GM23338 (cell line): ENCODE measurements around the gene STIP1. TPM values are rescaled to one million over a fixed set of nuclear protein-coding genes. Genes with fewer than 3 reads are reported as not detected.

ENCODE experiments used
- ATAC-seq: fragments of 200-7000 bp; cut with Tn5 transposase; 3 replicates; pipeline ENCODE4 v1.9.1; 2020
- DNase-seq: peaks from one replicate; pipeline ENCODE4 v3.0.0-alpha.2; 2015; ENCODE audit warnings: low spot score
- H2AFZ ChIP-seq: fragments of 200-600 bp; sonication (generic); 2 replicates; pipeline ENCODE4 v1.8.0; 2016; ENCODE audit warnings: antibody characterized with exemption, mild to moderate bottlenecking, moderate library complexity
- H3F3A ChIP-seq: fragments of 200-600 bp; sonication (generic); replicated peaks from 2 replicates; pipeline ENCODE4 v1.8.0; 2017; ENCODE audit warnings: antibody characterized with exemption, mixed run types, low read depth
- H3K27ac ChIP-seq: fragments of 200-600 bp; sonication (generic); 2 replicates; pipeline ENCODE4 v1.6.1; 2016; ENCODE audit warnings: low read depth
- H3K27me3 ChIP-seq: fragments of 200-600 bp; sonication (generic); 2 replicates; pipeline ENCODE4 v1.8.0; 2016; ENCODE audit warnings: mild to moderate bottlenecking, mixed run types, moderate library complexity; ENCODE audit not compliant: insufficient read depth
- H3K36me3 ChIP-seq: fragments of 200-600 bp; sonication (generic); 2 replicates; pipeline ENCODE4 v1.8.0; 2016; ENCODE audit warnings: mild to moderate bottlenecking; ENCODE audit not compliant: insufficient read depth
- H3K4me1 ChIP-seq: fragments of 200-600 bp; sonication (generic); 2 replicates; pipeline ENCODE4 v1.8.0; 2016; ENCODE audit warnings: mild to moderate bottlenecking, moderate library complexity; ENCODE audit not compliant: insufficient read depth
- H3K4me2 ChIP-seq: fragments of 200-600 bp; sonication (generic); 2 replicates; pipeline ENCODE4 v1.7.1; 2017; ENCODE audit warnings: mixed run types
- H3K4me3 ChIP-seq: fragments of 200-600 bp; sonication (generic); 2 replicates; pipeline ENCODE4 v1.6.1; 2016; ENCODE audit warnings: mixed run types
- H3K79me2 ChIP-seq: fragments of 200-600 bp; sonication (generic); replicated peaks from 2 replicates; pipeline ENCODE4 v1.8.0; 2017; ENCODE audit warnings: mild to moderate bottlenecking; ENCODE audit not compliant: insufficient read depth
- H3K9me2 ChIP-seq: fragments of 200-600 bp; sonication (generic); 2 replicates; pipeline ENCODE4 v1.8.0; 2017; ENCODE audit not compliant: insufficient read depth
- H4K20me1 ChIP-seq: fragments of 200-600 bp; sonication (generic); replicated peaks from 2 replicates; pipeline ENCODE4 v1.8.0; 2017; ENCODE audit warnings: mild to moderate bottlenecking; ENCODE audit not compliant: insufficient read depth
- H3K27ac Mint-ChIP-seq: 2 replicates; pipeline ENCODE4 v1.8.0; 2020; ENCODE audit warnings: inconsistent platforms, mild to moderate bottlenecking, moderate library complexity, mixed read lengths
- H3K27me3 Mint-ChIP-seq: 3 replicates; pipeline ENCODE4 v1.8.0; 2022; ENCODE audit warnings: low read depth, mild to moderate bottlenecking, moderate library complexity, mixed read lengths, inconsistent platforms; ENCODE audit not compliant: insufficient read depth, poor library complexity
- H3K36me3 Mint-ChIP-seq: 3 replicates; pipeline ENCODE4 v1.8.0; 2021; ENCODE audit warnings: low read depth, mild to moderate bottlenecking, inconsistent platforms, moderate library complexity, mixed read lengths
- H3K4me1 Mint-ChIP-seq: 3 replicates; pipeline ENCODE4 v1.8.0; 2020; ENCODE audit warnings: mild to moderate bottlenecking, inconsistent platforms, mixed read lengths
- H3K4me3 Mint-ChIP-seq: 3 replicates; pipeline ENCODE4 v1.8.0; 2021; ENCODE audit warnings: moderate library complexity, mild to moderate bottlenecking, inconsistent platforms, mixed read lengths
- H3K9me3 Mint-ChIP-seq: 3 replicates; pipeline ENCODE4 v1.8.0; 2020; ENCODE audit warnings: moderate library complexity, mild to moderate bottlenecking, inconsistent platforms, mixed read lengths
- CREB1 ChIP-seq: fragments of 250-450 bp; sonication (Bioruptor Pico); IDR thresholded peaks from 2 replicates; pipeline ENCODE4 v1.5.0; 2020; ENCODE audit warnings: low read depth, mild to moderate bottlenecking, moderate library complexity
- EZH2 ChIP-seq: fragments of 200-600 bp; sonication (generic); IDR thresholded peaks from one replicate; pipeline ENCODE4 v1.8.0; 2017; ENCODE audit warnings: antibody characterized with exemption, mild to moderate bottlenecking, low read depth; ENCODE audit not compliant: unreplicated experiment
- EZH2phosphoT487 ChIP-seq: fragments of 200-600 bp; sonication (generic); IDR thresholded peaks from one replicate; pipeline ENCODE4 v1.8.1; 2018; ENCODE audit warnings: antibody characterized with exemption; ENCODE audit not compliant: unreplicated experiment
- JUNB ChIP-seq: IDR thresholded peaks from one replicate; pipeline ENCODE4 v1.6.1; 2016; ENCODE audit warnings: antibody characterized with exemption; ENCODE audit not compliant: unreplicated experiment
- NANOG ChIP-seq: IDR thresholded peaks from 2 replicates; pipeline ENCODE4 v1.6.1; 2016; ENCODE audit warnings: antibody characterized with exemption, borderline replicate concordance
- POLR2AphosphoS5 ChIP-seq: IDR thresholded peaks from 2 replicates; pipeline ENCODE4 v1.6.1; 2016; ENCODE audit warnings: antibody characterized with exemption, low read depth
- STAT1 ChIP-seq: IDR thresholded peaks from one replicate; pipeline ENCODE4 v1.6.1; 2016; ENCODE audit warnings: antibody characterized with exemption; ENCODE audit not compliant: unreplicated experiment
- ZNF114 ChIP-seq: fragments of 250-450 bp; sonication (Bioruptor Pico); IDR thresholded peaks from 2 replicates; pipeline ENCODE4 v1.5.0; 2020; ENCODE audit warnings: mild to moderate bottlenecking, moderate library complexity
- ZNF331 ChIP-seq: fragments of 250-450 bp; sonication (Bioruptor Pico); IDR thresholded peaks from 2 replicates; pipeline ENCODE4 v1.5.0; 2020; ENCODE audit warnings: low read depth, mild to moderate bottlenecking, moderate library complexity
- polyA plus RNA-seq: library from polyadenylated mRNA; unstranded; fragments of >200 nt; fragmentation: Nextera tagmentation; extraction: Ambion mirVana; gene quantifications from 2 replicates; pipeline ENCODE4 v1.2.1, GENCODE V29; 2016
- total RNA-seq: library from RNA; depleted of rRNA; stranded (reverse); fragments of >200 nt; shearing (Covaris generic); gene quantifications from 2 replicates; pipeline ENCODE4 v1.2.3, GENCODE V29; 2014
- TF ChIP-seq, protein P1 (sequence below), 2 experiments: fragments of 200-600 bp in 1 of 2; sonication (generic) in 1 of 2; conservative IDR thresholded peaks; 2 replicates each; pipeline versions ENCODE4 v1.5.1 to v1.6.1; 2016 to 2017; ENCODE audit warnings: antibody characterized with exemption in 2 of 2, low read depth in 2 of 2, mild to moderate bottlenecking in 2 of 2, moderate library complexity in 1 of 2
- TF ChIP-seq, protein P2 (sequence below): fragments of 250-450 bp; sonication (Bioruptor Pico); IDR thresholded peaks from 2 replicates; pipeline ENCODE4 v1.5.0; 2020; ENCODE audit warnings: mild to moderate bottlenecking, moderate library complexity
- TF ChIP-seq, protein P3 (sequence below): IDR thresholded peaks from one replicate; pipeline ENCODE4 v1.6.1; 2018; ENCODE audit warnings: antibody characterized with exemption; ENCODE audit not compliant: unreplicated experiment
- TF ChIP-seq, protein P4 (sequence below): IDR thresholded peaks from 2 replicates; pipeline ENCODE4 v1.6.1; 2016; ENCODE audit warnings: antibody characterized with exemption

Gene STIP1
- total and polyA plus RNA-seq, 2 experiments from 2014 or later = 213 to 351 TPM

DNA sequence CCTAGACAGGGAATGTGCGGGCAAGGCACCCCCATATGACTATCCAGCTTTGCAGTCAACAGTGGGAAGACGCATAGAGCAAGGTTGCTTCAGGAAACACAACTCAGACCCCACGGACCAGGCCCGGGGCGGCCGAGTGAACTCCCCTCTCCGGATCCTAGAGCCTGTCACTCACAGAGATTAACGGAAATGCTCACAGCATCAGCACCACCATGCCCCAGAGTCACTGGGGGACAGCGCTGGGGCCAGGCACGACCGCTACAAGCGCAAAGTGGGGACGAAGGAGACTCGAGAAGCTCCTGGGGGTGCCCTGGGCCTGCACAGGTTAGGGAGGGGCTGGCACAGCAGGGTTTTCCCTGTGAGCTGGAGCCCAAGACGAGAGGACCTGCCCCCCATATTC, 35.9 kb upstream of the STIP1 start:
- Histone ChIP-seq H4K20me1 (no peaks in the 10 kb centered on the region; the same call in 1 of the 2 replicates), H3K79me2 (no peaks in the 10 kb centered on the region), H2AFZ (no peak overlapping the region), H3K9me2 (no peaks in the 10 kb centered on the region), H3F3A (0 out of 2 replicates have a peak, but pooled peaks cover 11% of the 10 kb centered on the region), H3K27ac (no peak overlapping the region), H3K4me3 (no peak overlapping the region), H3K36me3 (no peaks in the 10 kb centered on the region), H3K4me1 (peaks cover 11% of the 10 kb centered on the region), H3K27me3 (no peaks in the 10 kb centered on the region), H3K4me2 (no peak overlapping the region)
- DNase-seq = no peak
- no peaks in the 10 kb centered on the region for H3K9me3 Mint-ChIP-seq
- no peak overlapping the region for H3K27ac Mint-ChIP-seq
- TF ChIP-seq, protein P1, sequence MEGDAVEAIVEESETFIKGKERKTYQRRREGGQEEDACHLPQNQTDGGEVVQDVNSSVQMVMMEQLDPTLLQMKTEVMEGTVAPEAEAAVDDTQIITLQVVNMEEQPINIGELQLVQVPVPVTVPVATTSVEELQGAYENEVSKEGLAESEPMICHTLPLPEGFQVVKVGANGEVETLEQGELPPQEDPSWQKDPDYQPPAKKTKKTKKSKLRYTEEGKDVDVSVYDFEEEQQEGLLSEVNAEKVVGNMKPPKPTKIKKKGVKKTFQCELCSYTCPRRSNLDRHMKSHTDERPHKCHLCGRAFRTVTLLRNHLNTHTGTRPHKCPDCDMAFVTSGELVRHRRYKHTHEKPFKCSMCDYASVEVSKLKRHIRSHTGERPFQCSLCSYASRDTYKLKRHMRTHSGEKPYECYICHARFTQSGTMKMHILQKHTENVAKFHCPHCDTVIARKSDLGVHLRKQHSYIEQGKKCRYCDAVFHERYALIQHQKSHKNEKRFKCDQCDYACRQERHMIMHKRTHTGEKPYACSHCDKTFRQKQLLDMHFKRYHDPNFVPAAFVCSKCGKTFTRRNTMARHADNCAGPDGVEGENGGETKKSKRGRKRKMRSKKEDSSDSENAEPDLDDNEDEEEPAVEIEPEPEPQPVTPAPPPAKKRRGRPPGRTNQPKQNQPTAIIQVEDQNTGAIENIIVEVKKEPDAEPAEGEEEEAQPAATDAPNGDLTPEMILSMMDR (conservative IDR thresholded peaks at IDR 0.05; ENCODE audit: low read depth in 2 of 2) = no peak
- TF ChIP-seq, protein P2, sequence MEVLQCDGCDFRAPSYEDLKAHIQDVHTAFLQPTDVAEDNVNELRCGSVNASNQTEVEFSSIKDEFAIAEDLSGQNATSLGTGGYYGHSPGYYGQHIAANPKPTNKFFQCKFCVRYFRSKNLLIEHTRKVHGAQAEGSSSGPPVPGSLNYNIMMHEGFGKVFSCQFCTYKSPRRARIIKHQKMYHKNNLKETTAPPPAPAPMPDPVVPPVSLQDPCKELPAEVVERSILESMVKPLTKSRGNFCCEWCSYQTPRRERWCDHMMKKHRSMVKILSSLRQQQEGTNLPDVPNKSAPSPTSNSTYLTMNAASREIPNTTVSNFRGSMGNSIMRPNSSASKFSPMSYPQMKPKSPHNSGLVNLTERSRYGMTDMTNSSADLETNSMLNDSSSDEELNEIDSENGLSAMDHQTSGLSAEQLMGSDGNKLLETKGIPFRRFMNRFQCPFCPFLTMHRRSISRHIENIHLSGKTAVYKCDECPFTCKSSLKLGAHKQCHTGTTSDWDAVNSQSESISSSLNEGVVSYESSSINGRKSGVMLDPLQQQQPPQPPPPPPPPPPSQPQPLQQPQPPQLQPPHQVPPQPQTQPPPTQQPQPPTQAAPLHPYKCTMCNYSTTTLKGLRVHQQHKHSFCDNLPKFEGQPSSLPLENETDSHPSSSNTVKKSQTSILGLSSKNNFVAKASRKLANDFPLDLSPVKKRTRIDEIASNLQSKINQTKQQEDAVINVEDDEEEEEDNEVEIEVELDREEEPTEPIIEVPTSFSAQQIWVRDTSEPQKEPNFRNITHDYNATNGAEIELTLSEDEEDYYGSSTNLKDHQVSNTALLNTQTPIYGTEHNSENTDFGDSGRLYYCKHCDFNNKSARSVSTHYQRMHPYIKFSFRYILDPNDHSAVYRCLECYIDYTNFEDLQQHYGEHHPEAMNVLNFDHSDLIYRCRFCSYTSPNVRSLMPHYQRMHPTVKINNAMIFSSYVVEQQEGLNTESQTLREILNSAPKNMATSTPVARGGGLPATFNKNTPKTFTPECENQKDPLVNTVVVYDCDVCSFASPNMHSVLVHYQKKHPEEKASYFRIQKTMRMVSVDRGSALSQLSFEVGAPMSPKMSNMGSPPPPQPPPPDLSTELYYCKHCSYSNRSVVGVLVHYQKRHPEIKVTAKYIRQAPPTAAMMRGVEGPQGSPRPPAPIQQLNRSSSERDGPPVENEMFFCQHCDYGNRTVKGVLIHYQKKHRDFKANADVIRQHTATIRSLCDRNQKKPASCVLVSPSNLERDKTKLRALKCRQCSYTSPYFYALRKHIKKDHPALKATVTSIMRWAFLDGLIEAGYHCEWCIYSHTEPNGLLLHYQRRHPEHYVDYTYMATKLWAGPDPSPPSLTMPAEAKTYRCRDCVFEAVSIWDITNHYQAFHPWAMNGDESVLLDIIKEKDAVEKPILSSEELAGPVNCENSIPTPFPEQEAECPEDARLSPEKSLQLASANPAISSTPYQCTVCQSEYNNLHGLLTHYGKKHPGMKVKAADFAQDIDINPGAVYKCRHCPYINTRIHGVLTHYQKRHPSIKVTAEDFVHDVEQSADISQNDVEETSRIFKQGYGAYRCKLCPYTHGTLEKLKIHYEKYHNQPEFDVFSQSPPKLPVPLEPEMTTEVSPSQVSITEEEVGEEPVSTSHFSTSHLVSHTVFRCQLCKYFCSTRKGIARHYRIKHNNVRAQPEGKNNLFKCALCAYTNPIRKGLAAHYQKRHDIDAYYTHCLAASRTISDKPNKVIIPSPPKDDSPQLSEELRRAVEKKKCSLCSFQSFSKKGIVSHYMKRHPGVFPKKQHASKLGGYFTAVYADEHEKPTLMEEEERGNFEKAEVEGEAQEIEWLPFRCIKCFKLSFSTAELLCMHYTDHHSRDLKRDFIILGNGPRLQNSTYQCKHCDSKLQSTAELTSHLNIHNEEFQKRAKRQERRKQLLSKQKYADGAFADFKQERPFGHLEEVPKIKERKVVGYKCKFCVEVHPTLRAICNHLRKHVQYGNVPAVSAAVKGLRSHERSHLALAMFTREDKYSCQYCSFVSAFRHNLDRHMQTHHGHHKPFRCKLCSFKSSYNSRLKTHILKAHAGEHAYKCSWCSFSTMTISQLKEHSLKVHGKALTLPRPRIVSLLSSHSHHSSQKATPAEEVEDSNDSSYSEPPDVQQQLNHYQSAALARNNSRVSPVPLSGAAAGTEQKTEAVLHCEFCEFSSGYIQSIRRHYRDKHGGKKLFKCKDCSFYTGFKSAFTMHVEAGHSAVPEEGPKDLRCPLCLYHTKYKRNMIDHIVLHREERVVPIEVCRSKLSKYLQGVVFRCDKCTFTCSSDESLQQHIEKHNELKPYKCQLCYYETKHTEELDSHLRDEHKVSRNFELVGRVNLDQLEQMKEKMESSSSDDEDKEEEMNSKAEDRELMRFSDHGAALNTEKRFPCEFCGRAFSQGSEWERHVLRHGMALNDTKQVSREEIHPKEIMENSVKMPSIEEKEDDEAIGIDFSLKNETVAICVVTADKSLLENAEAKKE (CRISPR knock-in tag) = no peak
- TF ChIP-seq STAT1 (no peak), JUNB (no peak), NANOG (no peak), POLR2AphosphoS5 (no peak), EZH2phosphoT487 (no peak), ZNF331 (CRISPR knock-in tag) (no peak), EZH2 (no peak), CREB1 (CRISPR knock-in tag) (no peak), ZNF114 (CRISPR knock-in tag) (no peak)
- TF ChIP-seq, protein P3, sequence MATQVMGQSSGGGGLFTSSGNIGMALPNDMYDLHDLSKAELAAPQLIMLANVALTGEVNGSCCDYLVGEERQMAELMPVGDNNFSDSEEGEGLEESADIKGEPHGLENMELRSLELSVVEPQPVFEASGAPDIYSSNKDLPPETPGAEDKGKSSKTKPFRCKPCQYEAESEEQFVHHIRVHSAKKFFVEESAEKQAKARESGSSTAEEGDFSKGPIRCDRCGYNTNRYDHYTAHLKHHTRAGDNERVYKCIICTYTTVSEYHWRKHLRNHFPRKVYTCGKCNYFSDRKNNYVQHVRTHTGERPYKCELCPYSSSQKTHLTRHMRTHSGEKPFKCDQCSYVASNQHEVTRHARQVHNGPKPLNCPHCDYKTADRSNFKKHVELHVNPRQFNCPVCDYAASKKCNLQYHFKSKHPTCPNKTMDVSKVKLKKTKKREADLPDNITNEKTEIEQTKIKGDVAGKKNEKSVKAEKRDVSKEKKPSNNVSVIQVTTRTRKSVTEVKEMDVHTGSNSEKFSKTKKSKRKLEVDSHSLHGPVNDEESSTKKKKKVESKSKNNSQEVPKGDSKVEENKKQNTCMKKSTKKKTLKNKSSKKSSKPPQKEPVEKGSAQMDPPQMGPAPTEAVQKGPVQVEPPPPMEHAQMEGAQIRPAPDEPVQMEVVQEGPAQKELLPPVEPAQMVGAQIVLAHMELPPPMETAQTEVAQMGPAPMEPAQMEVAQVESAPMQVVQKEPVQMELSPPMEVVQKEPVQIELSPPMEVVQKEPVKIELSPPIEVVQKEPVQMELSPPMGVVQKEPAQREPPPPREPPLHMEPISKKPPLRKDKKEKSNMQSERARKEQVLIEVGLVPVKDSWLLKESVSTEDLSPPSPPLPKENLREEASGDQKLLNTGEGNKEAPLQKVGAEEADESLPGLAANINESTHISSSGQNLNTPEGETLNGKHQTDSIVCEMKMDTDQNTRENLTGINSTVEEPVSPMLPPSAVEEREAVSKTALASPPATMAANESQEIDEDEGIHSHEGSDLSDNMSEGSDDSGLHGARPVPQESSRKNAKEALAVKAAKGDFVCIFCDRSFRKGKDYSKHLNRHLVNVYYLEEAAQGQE = no peak
- TF ChIP-seq, protein P4, sequence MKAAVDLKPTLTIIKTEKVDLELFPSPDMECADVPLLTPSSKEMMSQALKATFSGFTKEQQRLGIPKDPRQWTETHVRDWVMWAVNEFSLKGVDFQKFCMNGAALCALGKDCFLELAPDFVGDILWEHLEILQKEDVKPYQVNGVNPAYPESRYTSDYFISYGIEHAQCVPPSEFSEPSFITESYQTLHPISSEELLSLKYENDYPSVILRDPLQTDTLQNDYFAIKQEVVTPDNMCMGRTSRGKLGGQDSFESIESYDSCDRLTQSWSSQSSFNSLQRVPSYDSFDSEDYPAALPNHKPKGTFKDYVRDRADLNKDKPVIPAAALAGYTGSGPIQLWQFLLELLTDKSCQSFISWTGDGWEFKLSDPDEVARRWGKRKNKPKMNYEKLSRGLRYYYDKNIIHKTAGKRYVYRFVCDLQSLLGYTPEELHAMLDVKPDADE = no peak
- ATAC-seq = no peak
- peaks cover 32% of the 10 kb centered on the region for H3K4me1 Mint-ChIP-seq
- H3K27me3 Mint-ChIP-seq = peaks cover 23% of the 10 kb centered on the region
- no peak overlapping the region for H3K4me3 Mint-ChIP-seq
- H3K36me3 Mint-ChIP-seq = no peaks in the 10 kb centered on the region; the same call in 2 of the 3 replicates
